Stimulated activated CD4-positive, alpha-beta T cell treated with anti-CD3 and anti-CD28 coated beads, Interleukin-15, amount 100 ng/mL, for 48 hours (primary cell): ENCODE data around the gene TENT5C.

Source experiments
- DNase-seq, 2 donors: peaks; one replicate each; pipeline ENCODE4 v3.0.0-alpha.2; 2020; ENCODE audit warnings: low read depth in 2 of 2

TENT5C gene

DNA sequence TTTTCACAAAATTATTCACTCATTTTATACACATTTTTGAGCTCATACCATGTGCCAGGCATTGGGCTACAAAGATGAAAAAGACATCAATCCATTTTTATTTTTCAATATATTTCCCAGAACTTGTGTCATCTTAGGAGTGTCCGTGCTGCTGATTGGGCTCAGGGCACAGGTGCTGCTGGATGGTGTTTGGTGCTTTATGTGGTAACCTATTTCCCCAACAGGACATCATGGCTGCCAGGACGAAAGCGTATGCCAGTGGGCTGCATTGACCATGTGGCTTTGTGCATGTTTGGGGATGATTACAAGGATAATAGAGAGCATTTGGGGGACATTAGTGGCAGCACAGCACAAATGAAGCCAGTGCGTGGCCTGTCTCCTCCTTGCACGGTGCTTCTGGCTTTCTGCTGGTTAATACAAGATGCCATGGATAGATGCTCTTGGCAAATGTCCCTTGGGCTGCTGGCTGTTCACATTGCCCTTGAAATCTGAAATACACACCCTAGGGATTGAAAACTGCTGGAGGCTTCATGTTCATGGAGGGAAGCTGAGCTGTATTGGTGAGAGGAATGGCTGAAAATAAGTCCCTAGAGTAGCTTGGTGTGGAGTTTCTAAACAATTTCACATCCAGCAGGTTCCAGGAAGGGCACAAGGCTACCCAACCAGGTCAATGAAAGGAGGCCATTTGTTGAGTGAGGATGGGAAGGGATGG lies 52.3 kb downstream of the TENT5C start:
- DNase-seq, result no peak

DNA sequence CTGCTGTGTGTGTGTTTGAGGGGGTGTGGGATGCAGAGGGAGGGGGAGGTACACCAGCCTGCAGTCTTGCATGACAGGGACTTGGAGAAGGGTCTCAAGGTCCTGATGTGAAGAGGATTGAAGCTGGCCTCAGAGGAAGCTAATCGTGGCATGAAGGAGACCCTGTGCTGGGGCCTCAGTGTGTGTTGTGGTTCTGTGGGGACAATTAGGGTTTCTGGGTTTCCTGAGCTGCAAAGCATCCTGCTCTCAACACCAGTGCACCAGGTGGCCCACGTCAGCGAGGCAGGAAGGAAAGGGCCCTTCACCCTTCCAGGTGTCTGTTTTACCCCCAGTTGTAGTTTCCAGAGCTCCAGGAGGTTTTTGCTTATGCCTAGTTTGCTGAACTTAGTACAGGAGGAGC lies 52.8 kb downstream of the TENT5C start:
- DNase-seq, result no peak

- DNase-seq, result no peak
These were observed 53.9 kb downstream of the TENT5C start for GRCh38 chr1:117659550-117660270.

DNA sequence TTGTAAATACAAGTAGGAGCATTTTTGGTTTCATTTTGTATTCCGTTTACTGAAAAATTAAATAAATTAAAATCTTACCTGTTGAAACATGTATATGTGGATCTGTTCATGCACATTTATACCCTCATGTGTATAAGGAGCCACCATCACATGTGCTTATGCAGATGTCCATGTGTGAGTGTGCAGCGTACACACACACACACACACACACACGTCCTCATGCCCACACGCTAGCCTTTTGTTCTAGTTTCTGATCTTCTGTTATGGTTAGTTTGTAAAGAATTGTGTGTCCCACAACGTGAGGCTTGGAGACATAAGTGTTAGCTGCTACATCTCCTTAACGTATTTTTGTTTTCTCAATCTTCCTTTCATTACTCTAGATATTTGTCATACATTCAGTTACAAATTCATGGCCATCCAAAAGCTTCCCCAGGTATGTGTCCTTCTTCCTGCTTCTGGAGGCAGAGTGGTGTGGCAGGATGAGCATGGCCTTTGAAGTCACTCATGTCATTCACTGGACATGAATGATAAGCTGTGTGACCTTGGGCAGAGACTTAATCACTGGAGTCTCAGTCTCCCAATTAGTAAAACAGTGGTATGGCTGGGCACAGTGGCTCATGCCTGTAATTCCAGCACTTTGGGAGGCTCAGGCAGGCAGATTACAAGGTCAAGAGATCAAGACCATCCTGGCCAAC lies 54.6 kb downstream of the TENT5C start:
- no peak for DNase-seq

DNA sequence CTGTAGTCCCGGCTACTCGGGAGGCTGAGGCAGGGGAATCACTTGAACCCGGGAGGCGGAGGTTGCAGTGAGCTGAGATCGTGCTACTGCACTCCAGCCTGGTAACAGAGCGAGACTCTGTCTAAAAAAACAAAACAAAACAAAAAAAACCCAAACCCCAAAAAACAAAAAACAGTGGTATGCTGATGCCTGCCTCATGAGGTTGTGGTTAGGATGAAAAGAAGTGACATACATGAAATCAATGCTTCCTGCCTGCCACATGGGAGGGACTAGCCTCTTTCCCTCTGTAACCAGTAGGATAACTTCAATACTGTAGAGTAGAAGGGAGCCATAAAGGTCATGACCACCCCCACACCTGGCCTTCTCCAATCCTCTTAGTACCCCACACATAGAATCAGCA lies 55.2 kb downstream of the TENT5C start:
- DNase-seq, result no peak

DNA sequence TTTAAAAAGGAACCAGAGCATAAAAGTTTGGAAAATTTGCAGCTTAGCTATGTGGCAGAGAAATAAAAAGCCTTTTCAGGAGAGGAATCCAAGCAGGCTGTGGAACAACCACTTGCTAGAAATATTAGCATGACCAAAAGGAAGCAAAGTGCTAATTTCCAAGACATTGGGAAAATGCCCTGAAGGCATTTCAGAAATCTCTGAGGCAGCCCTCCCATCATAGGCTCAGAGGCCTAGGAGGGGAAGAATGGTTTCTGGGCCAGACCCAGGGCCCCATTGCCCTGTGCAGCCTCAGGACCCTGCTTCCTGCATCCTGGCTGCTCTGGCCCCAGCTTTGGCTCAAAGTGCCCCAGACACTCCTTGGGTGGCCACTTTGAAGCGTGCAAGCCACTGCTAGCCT lies 56.8 kb downstream of the TENT5C start:
- DNase-seq, result no peak

- no peak for DNase-seq
These were observed 57.5 kb downstream of the TENT5C start for GRCh38 chr1:117663156-117663902.

GRCh38 chr1:117664314-117664713 lies 58.5 kb downstream of the TENT5C start:
- peak; percentile 42 to 49 for DNase-seq

GRCh38 chr1:117665556-117666270 lies 59.9 kb downstream of the TENT5C start:
- DNase-seq, result no peak

- DNase-seq, result no peak
These were observed 63.7 kb downstream of the TENT5C start for GRCh38 chr1:117669572-117669971.

GRCh38 chr1:117670976-117671780 lies 65.3 kb downstream of the TENT5C start:
- no peak for DNase-seq

DNA sequence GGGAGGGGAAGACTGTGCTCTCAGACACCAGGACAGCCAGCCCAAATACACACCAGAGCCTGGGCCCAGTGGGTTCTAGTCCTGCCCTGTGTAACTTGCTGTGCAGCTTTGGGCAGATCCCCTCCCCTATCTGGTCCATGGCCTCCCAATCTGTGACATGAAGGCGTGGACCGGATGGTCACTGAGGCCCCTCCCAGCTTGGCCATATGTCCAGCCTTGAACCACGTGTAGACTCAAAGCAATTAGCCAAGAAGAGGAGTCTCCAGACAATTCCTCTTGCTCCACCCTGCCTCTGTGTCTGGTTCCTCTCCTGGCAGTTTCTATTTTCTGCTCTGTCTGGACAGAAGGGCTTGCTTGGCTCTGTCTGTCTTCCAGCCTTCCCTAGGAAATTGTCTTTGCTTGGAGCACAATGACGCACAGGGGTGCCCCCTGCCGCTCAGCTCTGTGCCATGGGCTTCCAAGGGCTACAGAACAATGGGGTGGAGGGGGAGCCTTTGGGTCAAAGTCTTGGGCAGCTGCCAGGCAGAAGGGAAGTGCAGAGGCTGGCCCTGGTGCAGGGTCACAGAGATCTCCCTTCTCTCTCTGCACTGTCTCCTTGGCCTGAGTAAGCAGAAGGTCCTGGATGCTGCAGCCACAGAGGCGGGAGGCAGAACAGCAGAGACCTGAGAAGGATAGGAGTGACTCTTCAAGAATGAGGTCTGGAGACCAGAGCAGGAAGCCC lies 66.1 kb downstream of the TENT5C start:
- DNase-seq, result no peak

DNA sequence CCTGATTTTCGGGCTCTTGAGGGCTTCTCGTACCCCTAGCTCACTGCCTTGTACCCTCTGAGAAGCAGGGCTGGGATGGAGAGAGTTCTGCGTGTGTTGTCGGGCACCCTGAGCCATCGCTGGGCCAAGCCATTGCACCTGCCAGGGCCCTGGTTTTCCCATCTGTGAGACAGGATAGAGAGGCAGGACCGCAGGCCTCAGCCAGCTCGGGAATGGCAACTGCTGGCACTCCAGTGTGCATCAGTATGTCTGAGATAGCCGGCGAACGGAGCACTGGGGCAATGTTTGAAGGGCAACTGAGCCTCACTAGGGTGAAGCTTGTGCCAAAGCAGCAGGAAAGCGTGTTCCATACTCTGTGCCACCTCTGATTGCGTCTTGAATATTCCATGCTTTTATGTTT lies 66.9 kb downstream of the TENT5C start:
- DNase-seq, result no peak

DNA sequence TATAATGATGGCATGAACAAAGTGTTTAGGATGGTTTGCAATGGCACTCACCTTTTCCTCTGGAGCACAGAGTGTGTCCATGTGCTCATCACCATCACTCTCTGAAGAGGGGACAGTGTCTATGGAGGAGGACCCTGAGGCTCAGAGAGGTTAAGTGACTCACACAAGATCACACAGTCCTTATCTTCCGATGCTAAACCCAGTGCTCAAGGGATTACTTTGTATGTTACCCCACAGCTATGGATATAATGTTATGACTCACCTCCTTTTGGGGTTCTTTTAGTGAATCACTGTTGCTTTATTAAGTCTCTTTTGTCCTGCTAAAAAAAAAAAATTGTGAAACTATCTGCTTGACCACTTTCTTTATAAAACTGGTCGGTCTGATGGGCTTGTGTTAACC lies 67.6 kb downstream of the TENT5C start:
- no peak for DNase-seq

DNA sequence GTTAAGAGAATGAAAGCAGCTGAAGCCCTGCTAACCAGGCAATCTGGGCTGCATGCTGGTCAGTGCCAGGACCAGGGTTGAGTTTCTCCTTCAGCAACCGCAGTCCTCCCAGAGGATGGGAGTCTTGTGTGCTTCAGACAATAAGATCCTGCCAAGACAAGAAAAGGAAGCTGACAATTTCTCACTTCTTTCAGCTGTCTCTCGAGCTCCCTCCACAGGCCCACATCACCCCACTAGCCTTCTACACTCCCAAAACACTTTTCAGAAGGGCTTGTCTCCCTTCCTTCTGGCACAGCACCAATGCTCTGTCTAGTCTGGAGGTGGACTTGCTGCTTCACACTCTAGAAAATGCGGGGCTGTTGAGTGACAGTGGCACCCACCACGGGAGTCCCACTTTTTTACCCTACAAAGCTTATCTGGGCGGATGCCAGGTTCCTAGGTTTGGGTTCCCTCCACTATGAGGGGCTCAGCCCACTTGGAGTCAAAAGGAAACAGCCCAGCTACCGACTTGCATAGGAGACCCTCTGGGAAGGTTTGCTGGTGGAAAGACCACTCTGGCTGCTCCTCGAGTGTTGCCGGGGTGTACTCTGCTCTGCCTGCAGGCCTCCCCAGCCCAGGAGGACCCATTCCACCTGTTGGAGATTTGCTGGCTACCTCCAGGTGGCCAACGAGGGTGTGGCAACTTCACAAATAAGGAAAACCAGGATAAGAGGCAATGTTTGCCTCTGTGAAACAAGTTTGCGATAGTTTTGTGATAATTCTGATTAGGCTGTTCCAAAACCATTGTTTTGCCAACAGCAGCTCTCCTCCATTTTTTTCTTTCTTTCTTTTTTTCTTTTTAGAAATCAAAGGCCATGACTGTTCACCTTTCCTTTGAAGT lies 68.9 kb downstream of the TENT5C start:
- DNase-seq, result no peak

DNA sequence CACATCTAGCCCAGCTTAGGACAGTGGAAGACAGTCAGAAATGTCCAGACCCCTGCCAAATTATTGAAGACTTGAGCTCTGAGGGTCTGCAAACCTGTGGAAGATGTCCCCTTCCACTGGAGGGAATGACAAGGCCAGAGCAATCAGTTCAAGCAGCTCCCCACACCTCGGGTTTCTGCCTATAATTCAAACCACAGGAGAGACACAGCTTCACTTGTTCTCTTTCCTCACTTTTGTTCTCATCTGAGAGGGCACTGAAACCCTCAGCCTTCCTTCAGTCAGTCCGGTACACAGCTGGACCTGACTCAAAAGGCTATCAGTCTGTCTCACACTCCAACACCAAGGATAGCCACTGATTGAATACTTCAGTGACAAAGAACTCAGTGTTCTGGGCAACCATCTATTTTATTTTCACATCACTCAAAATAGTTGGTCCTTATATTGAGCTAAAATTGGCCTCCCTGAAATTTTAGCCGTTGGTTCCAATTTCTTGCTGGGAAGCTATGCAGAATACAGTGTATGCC lies 70.1 kb downstream of the TENT5C start:
- DNase-seq, result no peak

- DNase-seq, result no peak
These were observed 70.8 kb downstream of the TENT5C start for GRCh38 chr1:117676615-117677130.
